ENCODE data around the gene ZNF599.

ZNF599 gene

GRCh38 chr19:34731019-34731829, 41.8 kb downstream of the ZNF599 start:
- no peak overlapping the region for H3K4me3 ChIP-seq (ENCODE audit: low read length)
- no peak for DNase-seq (ENCODE audit: low read depth)
- TF ChIP-seq, protein P1, sequence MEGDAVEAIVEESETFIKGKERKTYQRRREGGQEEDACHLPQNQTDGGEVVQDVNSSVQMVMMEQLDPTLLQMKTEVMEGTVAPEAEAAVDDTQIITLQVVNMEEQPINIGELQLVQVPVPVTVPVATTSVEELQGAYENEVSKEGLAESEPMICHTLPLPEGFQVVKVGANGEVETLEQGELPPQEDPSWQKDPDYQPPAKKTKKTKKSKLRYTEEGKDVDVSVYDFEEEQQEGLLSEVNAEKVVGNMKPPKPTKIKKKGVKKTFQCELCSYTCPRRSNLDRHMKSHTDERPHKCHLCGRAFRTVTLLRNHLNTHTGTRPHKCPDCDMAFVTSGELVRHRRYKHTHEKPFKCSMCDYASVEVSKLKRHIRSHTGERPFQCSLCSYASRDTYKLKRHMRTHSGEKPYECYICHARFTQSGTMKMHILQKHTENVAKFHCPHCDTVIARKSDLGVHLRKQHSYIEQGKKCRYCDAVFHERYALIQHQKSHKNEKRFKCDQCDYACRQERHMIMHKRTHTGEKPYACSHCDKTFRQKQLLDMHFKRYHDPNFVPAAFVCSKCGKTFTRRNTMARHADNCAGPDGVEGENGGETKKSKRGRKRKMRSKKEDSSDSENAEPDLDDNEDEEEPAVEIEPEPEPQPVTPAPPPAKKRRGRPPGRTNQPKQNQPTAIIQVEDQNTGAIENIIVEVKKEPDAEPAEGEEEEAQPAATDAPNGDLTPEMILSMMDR (IDR thresholded peaks at IDR 0.05; ENCODE audit: insufficient read depth, low read depth, low read length, missing control alignments), result no peak

DNA sequence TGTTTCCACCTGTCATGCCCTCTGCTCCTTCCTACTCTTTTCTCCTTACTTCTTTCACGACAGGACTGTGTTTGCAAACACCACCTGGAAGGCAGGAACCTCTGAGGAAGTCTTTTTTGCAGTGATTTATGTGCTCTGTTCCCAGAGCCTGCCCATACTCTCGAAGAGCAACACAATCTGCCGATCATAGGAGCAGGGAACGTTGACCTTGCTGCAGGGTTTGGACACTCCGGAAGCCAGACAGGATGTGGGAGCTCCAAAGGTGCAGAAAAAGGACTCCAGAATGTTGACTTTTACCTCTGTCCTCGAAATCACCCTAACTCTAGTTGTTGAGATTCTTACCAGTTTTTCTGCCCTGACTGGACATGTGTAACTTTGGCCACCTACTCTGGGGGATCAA, 47.6 kb downstream of the ZNF599 start:
- DNase-seq (ENCODE audit: low read depth), result no peak
- TF ChIP-seq, protein P1 (IDR thresholded peaks at IDR 0.05; ENCODE audit: insufficient read depth, low read depth, low read length, missing control alignments), result no peak
- no peak overlapping the region for H3K4me3 ChIP-seq (ENCODE audit: low read length)

- DNase-seq (ENCODE audit: low read depth), result no peak
- H3K4me3 ChIP-seq (ENCODE audit: low read length), result no peak overlapping the region
- TF ChIP-seq, protein P1 (IDR thresholded peaks at IDR 0.05; ENCODE audit: insufficient read depth, low read depth, low read length, missing control alignments), result no peak
These were observed 50.7 kb downstream of the ZNF599 start for GRCh38 chr19:34722353-34722752.

- TF ChIP-seq, protein P1 (IDR thresholded peaks at IDR 0.05; ENCODE audit: insufficient read depth, low read depth, low read length, missing control alignments), result no peak
- no peak overlapping the region for H3K4me3 ChIP-seq (ENCODE audit: low read length)
- DNase-seq (ENCODE audit: low read depth), result no peak
These were observed 57.7 kb downstream of the ZNF599 start for GRCh38 chr19:34715357-34715756.

GRCh38 chr19:34713262-34713637, 59.8 kb downstream of the ZNF599 start:
- no peak for DNase-seq (ENCODE audit: low read depth)
- TF ChIP-seq, protein P1 (IDR thresholded peaks at IDR 0.05; ENCODE audit: insufficient read depth, low read depth, low read length, missing control alignments), result no peak
- no peak overlapping the region for H3K4me3 ChIP-seq (ENCODE audit: low read length)

GRCh38 chr19:34712395-34713261, 60.4 kb downstream of the ZNF599 start:
- TF ChIP-seq, protein P1 (IDR thresholded peaks at IDR 0.05; ENCODE audit: insufficient read depth, low read depth, low read length, missing control alignments), result peak; percentile 58
- DNase-seq (ENCODE audit: low read depth), result peak; percentile 84
- H3K4me3 ChIP-seq (ENCODE audit: low read length), result no peak overlapping the region

Data from epithelial cell of esophagus (primary cell).